Measurements from ENCODE around the gene GDF7. TPM values are rescaled to one million over a fixed set of nuclear protein-coding genes. Genes with fewer than 3 reads are reported as not detected.

The GDF7 gene
- total RNA-seq, 2 experiments from 2014 or later, result 0.06 TPM

DNA sequence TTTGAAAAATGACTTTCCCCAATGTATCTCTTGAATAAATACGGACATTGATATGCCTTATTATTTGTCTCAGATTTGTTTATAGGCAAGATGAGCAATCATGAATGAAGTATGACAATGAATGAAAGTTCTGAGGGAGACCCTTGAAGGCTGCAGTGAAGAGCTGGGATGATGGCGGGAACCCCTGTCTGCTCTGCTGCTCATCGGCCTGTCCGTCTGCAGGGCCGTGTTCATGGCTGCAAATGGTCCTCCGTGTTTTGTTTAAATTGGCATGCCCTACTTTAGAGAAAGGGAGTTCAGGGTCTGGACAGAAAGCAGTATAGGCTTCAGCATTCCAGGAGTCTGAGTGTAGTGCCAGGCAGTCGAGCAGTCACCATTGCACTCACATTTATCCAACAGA is 14.8 kb upstream of the GDF7 start:
- H3K4me2 ChIP-seq (ENCODE audit: low read length), result no peak overlapping the region
- ChIA-PET POLR2A (interaction anchor here (2.2 to 3.6 kb wide), 2 partner anchors 24 to 56 kb away, joined by 7 to 24 read pairs; no protein-coding TSS in a partner anchor), CTCF (ENCODE audit: unreplicated experiment) (interaction anchor here (0.9 to 1.8 kb wide), 4 partner anchors 10 to 311 kb away, joined by 3 to 12 read pairs (median 4); no protein-coding TSS in a partner anchor)
- no TSS peak for BruUV-seq (replicated peaks)
- H3K9me3 ChIP-seq (ENCODE audit: low read length), result no peaks in the 10 kb centered on the region
- no peak overlapping the region for H3K4me3 ChIP-seq (ENCODE audit: low read depth, low read length, poor library complexity, severe bottlenecking)
- no peaks in the 10 kb centered on the region for H3K9me2 ChIP-seq (ENCODE audit: insufficient read depth, low read length)
- H2AFZ ChIP-seq (ENCODE audit: low read length), result peak overlapping the region; percentile 99; the same call in 1 of the 2 replicates
- TF ChIP-seq EZH2phosphoT487 (IDR thresholded peaks at IDR 0.05; ENCODE audit: borderline replicate concordance, low read depth, low read length), result no peak
- TF ChIP-seq, protein P1, sequence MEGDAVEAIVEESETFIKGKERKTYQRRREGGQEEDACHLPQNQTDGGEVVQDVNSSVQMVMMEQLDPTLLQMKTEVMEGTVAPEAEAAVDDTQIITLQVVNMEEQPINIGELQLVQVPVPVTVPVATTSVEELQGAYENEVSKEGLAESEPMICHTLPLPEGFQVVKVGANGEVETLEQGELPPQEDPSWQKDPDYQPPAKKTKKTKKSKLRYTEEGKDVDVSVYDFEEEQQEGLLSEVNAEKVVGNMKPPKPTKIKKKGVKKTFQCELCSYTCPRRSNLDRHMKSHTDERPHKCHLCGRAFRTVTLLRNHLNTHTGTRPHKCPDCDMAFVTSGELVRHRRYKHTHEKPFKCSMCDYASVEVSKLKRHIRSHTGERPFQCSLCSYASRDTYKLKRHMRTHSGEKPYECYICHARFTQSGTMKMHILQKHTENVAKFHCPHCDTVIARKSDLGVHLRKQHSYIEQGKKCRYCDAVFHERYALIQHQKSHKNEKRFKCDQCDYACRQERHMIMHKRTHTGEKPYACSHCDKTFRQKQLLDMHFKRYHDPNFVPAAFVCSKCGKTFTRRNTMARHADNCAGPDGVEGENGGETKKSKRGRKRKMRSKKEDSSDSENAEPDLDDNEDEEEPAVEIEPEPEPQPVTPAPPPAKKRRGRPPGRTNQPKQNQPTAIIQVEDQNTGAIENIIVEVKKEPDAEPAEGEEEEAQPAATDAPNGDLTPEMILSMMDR (conservative IDR thresholded peaks at IDR 0.05; ENCODE audit: low read length), result no peak
- peaks cover 21% of the 10 kb centered on the region for H3K4me1 ChIP-seq (ENCODE audit: insufficient read depth, low read length, poor library complexity, severe bottlenecking)
- H3K79me2 ChIP-seq (ENCODE audit: insufficient read depth, low read depth, low read length), result no peaks in the 10 kb centered on the region
- DNase-seq (ENCODE audit: low spot score), result no peak
- H4K20me1 ChIP-seq (ENCODE audit: insufficient read depth, low read length), result no peaks in the 10 kb centered on the region
- intact Hi-C loops (cut with micrococcal nuclease; ENCODE audit: unreplicated experiment), result no loop called here
- no peaks in the 10 kb centered on the region for H3K36me3 ChIP-seq (ENCODE audit: insufficient read depth, low read length)
- no peak overlapping the region for H3K27ac ChIP-seq (ENCODE audit: low read depth, low read length, poor library complexity, severe bottlenecking)

GRCh38 chr2:20652673-20653575 is 14.0 kb upstream of the GDF7 start:
- POLR2A ChIA-PET, result interaction anchor here (3.6 kb wide), 1 partner anchor 23 kb away, joined by 24 read pairs; no protein-coding TSS in a partner anchor
- Histone ChIP-seq H3K4me3 (ENCODE audit: low read depth, low read length, poor library complexity, severe bottlenecking) (no peak overlapping the region), H3K79me2 (ENCODE audit: insufficient read depth, low read depth, low read length) (no peaks in the 10 kb centered on the region), H3K4me2 (ENCODE audit: low read length) (no peak overlapping the region), H3K4me1 (ENCODE audit: insufficient read depth, low read length, poor library complexity, severe bottlenecking) (peaks cover 22% of the 10 kb centered on the region), H3K27ac (ENCODE audit: low read depth, low read length, poor library complexity, severe bottlenecking) (no peak overlapping the region), H2AFZ (ENCODE audit: low read length) (no peak overlapping the region), H3K9me3 (ENCODE audit: low read length) (no peaks in the 10 kb centered on the region), H3K9me2 (ENCODE audit: insufficient read depth, low read length) (no peaks in the 10 kb centered on the region), H4K20me1 (ENCODE audit: insufficient read depth, low read length) (no peaks in the 10 kb centered on the region), H3K36me3 (ENCODE audit: insufficient read depth, low read length) (no peaks in the 10 kb centered on the region)
- CTCF ChIA-PET (ENCODE audit: unreplicated experiment), result interaction anchor here (0.9 kb wide), 1 partner anchor 311 kb away, joined by 3 read pairs; no protein-coding TSS in a partner anchor
- TF ChIP-seq, protein P1 (conservative IDR thresholded peaks at IDR 0.05; ENCODE audit: low read length), result no peak
- no peak for TF ChIP-seq EZH2phosphoT487 (IDR thresholded peaks at IDR 0.05; ENCODE audit: borderline replicate concordance, low read depth, low read length)
- no TSS peak for BruUV-seq (replicated peaks)
- DNase-seq (ENCODE audit: low spot score), result no peak
- intact Hi-C loops (cut with micrococcal nuclease; ENCODE audit: unreplicated experiment), result no loop called here

All from OCI-LY7 (cell line).